Upper lobe of left lung (tissue), 6 donors: ENCODE results near the gene DACT2. TPM values are rescaled to one million over a fixed set of nuclear protein-coding genes. Genes with fewer than 3 reads are reported as not detected.

ENCODE experiments used
- ATAC-seq, 2 donors: fragments of 200-7000 bp; cut with Tn5 transposase; one replicate each; pipeline ENCODE4 v1.9.1; 2022; ENCODE audit warnings: mild to moderate bottlenecking in 2 of 2, moderate library complexity in 2 of 2; ENCODE audit not compliant: low FRiP score in 2 of 2
- DNase-seq, 2 donors: peaks; one replicate each; pipeline ENCODE4 v3.0.0-alpha.2; 2019 to 2020
- H3K27ac ChIP-seq, 4 donors: fragments of 200-600 bp; sonication (generic); one replicate each; pipeline ENCODE4 v1.5.1; 2016 to 2019
- H3K27me3 ChIP-seq, 4 donors: fragments of 200-600 bp; sonication (generic); one replicate each; pipeline ENCODE4 v1.5.1; 2017 to 2019
- H3K36me3 ChIP-seq, 4 donors: fragments of 200-600 bp; sonication (generic); one replicate each; pipeline ENCODE4 v1.5.1; 2016 to 2019
- H3K4me1 ChIP-seq, 4 donors: fragments of 200-600 bp; sonication (generic); one replicate each; pipeline ENCODE4 v1.5.1; 2018 to 2019
- H3K4me3 ChIP-seq, 4 donors: fragments of 200-600 bp; sonication (generic); one replicate each; pipeline ENCODE4 v1.5.1; 2017 to 2019; ENCODE audit warnings: mild to moderate bottlenecking in 2 of 4, moderate library complexity in 1 of 4
- H3K9me3 ChIP-seq, 4 donors: fragments of 200-600 bp; sonication (generic); one replicate each; pipeline ENCODE4 v1.5.1; 2018 to 2019
- CTCF ChIP-seq, 6 experiments: fragments of 450-650 bp in 4 of 6; fragments of 200-600 bp in 2 of 6; sonication (generic) in 2 of 6; IDR thresholded peaks; one replicate each; pipeline ENCODE4 v1.5.1; 2016 to 2019; ENCODE audit warnings: antibody characterized with exemption in 6 of 6
- EP300 ChIP-seq, 4 donors: sonication (generic); formaldehyde crosslinking; IDR thresholded peaks; one replicate each; pipeline ENCODE4 v1.5.1; 2017; ENCODE audit warnings: antibody characterized with exemption in 4 of 4, control low read depth in 2 of 4
- POLR2A ChIP-seq, 4 donors: fragments of 450-650 bp; IDR thresholded peaks; one replicate each; pipeline ENCODE4 v1.5.1; 2016 to 2017; ENCODE audit warnings: antibody characterized with exemption in 4 of 4, mild to moderate bottlenecking in 2 of 4
- POLR2AphosphoS5 ChIP-seq, 2 donors: sonication (generic); formaldehyde crosslinking; IDR thresholded peaks; one replicate each; pipeline ENCODE4 v1.5.1; 2017; ENCODE audit warnings: antibody characterized with exemption in 2 of 2
- WGBS, 2 donors: methylation state at CpG; one replicate each; pipeline ENCODE4 v1.1.5; 2017 to 2018; 5-methylcytosine and 5-hydroxymethylcytosine counted together
- total RNA-seq, 6 donors: library from RNA; depleted of rRNA in 4 of 6; stranded (reverse); fragments of >200 nt in 4 of 6; gene quantifications; one replicate each; pipeline versions ENCODE4 v1.1.0 to v1.2.1, GENCODE V29; 2016 to 2021
- donor health status: DM: no; HTN: no; CAD: no; lungs with moderate emphysema.
- donor health status: DM: no; HTN: yes; CAD: no; lungs with severe emphysema.

The DACT2 gene
- total RNA-seq, 6 donors from 2014 or later: 0.44 to 13.6 (median 3.2) TPM

DNA sequence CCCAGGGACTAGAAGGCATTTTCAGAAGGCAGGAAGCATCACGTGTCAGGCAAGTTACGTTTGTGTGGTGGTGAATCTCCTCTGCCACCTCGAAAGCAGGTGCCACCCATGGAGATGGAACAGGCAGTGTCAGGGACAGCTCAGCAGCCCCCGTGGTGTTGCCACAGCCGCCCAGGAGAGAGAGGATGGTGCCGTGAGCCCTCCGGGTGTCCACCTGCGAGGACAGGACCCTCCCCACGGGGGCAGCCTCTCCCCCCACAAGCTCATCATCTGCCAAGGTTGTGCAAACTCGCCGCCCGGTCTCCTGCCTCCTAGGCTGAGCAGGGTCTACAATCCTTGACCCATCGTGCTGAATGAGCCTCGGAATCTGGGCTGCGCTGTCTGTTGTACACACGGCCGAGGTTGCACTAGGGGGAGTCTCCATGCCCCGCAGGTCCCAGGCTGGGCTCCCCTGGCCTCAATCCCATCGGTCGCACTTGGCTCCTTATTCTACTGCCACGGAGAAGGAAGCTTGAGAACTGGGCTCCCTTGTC, 40.1 kb downstream of the DACT2 start:
- ATAC-seq (no peak), DNase-seq (peak in 1 of 2 donors; percentile 57)
- Histone ChIP-seq H3K27ac (no peak overlapping the region), H3K4me1 (peaks cover 0 to 5% (median 2%) of the 10 kb centered on the region in 4 donors), H3K4me3 (no peak overlapping the region), H3K27me3 (no peaks in the 10 kb centered on the region), H3K9me3 (no peaks in the 10 kb centered on the region), H3K36me3 (no peaks in the 10 kb centered on the region)
- WGBS, 2 donors: 86 to 92% methylated on average over 15 to 19 of the region's 21 CpGs
- TF ChIP-seq CTCF (IDR thresholded peaks at IDR 0.05): no peak
- TF ChIP-seq POLR2A (IDR thresholded peaks at IDR 0.05): no peak
- no peak for TF ChIP-seq EP300 (IDR thresholded peaks at IDR 0.05)
- no peak for TF ChIP-seq POLR2AphosphoS5 (IDR thresholded peaks at IDR 0.05)

DNA sequence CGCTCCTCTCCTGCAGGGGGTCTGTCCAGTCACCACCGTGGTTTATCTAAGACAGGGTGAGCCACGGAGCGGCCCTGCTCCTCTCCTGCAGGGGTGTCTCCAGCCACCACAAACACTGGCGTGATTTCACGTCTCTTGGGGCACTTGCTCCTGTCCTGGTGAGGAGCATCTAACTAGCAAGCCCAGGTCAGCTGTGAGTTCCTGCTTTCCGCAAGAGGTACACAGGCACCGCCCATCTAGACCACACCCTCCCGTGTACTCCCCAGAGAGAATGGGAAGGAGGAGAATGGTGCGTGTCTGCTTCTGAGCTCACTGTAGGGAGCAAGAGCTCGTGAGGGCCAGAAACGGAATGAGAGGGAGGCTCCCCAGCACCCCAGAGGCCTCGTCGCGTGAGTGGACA, 40.7 kb downstream of the DACT2 start:
- no peak for ATAC-seq
- no peaks in the 10 kb centered on the region for H3K27me3 ChIP-seq
- H3K9me3 ChIP-seq: no peaks in the 10 kb centered on the region
- H3K27ac ChIP-seq: no peak overlapping the region
- WGBS, 2 donors: 79 to 84% methylated on average over 15 of the region's 15 CpGs
- TF ChIP-seq POLR2A (IDR thresholded peaks at IDR 0.05) (no peak), POLR2AphosphoS5 (IDR thresholded peaks at IDR 0.05) (no peak), CTCF (IDR thresholded peaks at IDR 0.05) (no peak), EP300 (IDR thresholded peaks at IDR 0.05) (no peak)
- DNase-seq: no peak
- peaks cover 0 to 10% (median 3%) of the 10 kb centered on the region in 4 donors for H3K4me1 ChIP-seq
- no peaks in the 10 kb centered on the region for H3K36me3 ChIP-seq
- H3K4me3 ChIP-seq: no peak overlapping the region

DNA sequence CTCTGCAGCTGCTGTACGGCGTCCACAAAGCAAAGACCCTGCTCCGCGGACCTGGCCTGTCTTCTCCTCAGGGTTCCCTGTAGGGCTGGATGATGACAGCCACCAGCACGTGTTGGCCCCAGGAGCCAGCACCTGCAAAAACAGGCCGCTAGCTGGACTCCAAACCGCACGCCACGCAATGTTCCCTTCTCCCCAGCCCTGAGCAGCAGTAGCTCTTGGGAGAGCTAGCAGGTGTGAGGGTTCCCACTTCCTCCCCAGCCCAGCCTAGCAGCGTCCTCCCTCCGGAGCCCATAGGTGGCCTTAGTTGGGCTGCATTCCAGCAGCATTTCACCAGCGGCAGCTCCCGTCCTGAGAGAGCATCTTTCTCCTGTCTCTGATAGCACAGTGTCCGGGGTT, 42.3 kb downstream of the DACT2 start:
- H3K4me3 ChIP-seq: no peak overlapping the region
- H3K9me3 ChIP-seq: no peaks in the 10 kb centered on the region
- no peak for TF ChIP-seq EP300 (IDR thresholded peaks at IDR 0.05)
- no peak for TF ChIP-seq POLR2AphosphoS5 (IDR thresholded peaks at IDR 0.05)
- no peak for TF ChIP-seq POLR2A (IDR thresholded peaks at IDR 0.05)
- no peak for TF ChIP-seq CTCF (IDR thresholded peaks at IDR 0.05)
- no peaks in the 10 kb centered on the region for H3K27me3 ChIP-seq
- 69 to 74% methylated on average over 6 to 14 of the region's 14 CpGs for WGBS, 2 donors
- no peak overlapping the region for H3K27ac ChIP-seq
- H3K4me1 ChIP-seq: peaks cover 0 to 23% (median 8%) of the 10 kb centered on the region in 4 donors
- DNase-seq: no peak
- H3K36me3 ChIP-seq: no peaks in the 10 kb centered on the region
- no peak for ATAC-seq

DNA sequence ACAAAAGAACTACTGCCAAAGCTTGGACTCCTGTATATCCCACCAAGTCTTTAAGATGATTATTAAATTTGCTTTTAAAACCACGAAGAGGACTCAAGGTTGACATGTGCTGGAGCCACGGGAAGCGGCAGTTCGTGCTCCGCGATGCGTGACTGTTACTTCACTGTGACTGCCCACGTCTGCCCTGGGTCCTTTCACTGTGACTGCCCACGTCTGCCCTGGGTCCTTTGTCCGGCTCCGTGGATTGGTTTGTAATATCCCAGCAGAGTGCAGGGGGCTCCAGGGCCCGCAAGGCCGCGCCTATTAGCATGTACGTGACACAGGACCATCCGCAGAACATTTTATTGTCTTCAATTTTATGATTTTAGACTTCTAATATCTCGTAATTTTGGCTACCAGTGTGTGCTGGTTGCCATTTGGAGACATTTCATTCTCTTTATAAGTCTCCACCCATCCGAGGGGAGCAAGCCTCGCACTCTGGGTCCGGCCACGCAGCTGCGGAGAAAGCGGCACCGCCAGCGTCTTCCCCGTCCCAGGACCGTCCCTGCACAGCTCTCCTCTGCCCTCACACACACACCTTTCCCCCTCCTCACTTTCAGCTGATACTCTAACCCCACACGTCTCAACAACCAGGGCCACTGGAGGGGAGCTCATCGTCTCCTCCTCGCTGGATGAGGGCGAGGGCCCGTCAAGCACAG, 42.9 kb downstream of the DACT2 start:
- Histone ChIP-seq H3K27me3 (no peaks in the 10 kb centered on the region), H3K36me3 (no peaks in the 10 kb centered on the region), H3K4me1 (peaks cover 0 to 24% (median 9%) of the 10 kb centered on the region in 4 donors), H3K27ac (no peak overlapping the region), H3K9me3 (no peaks in the 10 kb centered on the region), H3K4me3 (no peak overlapping the region)
- peak in 1 of 2 donors; percentile 74 for DNase-seq
- WGBS, 2 donors: 93 to 95% methylated on average over 32 of the region's 32 CpGs
- no peak for TF ChIP-seq CTCF (IDR thresholded peaks at IDR 0.05)
- no peak for TF ChIP-seq POLR2A (IDR thresholded peaks at IDR 0.05)
- TF ChIP-seq EP300 (IDR thresholded peaks at IDR 0.05): no peak
- no peak for TF ChIP-seq POLR2AphosphoS5 (IDR thresholded peaks at IDR 0.05)
- no peak for ATAC-seq

DNA sequence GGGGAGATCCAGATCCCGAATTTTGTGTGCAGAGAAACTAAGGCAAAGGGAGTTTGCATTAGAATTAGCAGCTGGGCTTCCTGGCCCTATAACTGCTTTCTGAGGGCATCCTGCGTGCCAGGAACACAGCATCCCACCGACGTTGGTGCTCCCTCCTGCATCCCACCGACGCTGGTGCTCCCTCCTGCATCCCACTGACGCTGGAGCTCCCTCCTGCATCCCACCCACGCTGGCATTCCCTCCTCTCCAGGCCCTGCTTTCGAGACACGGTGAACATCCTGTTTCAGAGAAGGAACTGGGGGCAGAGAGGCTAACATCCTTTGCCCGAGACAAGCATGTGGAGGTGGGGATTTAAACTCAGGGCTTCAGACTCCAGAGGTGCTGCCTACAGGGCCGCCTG, 44.4 kb downstream of the DACT2 start:
- H3K9me3 ChIP-seq: no peaks in the 10 kb centered on the region
- TF ChIP-seq POLR2AphosphoS5 (IDR thresholded peaks at IDR 0.05): no peak
- no peak for TF ChIP-seq CTCF (IDR thresholded peaks at IDR 0.05)
- no peak for TF ChIP-seq EP300 (IDR thresholded peaks at IDR 0.05)
- TF ChIP-seq POLR2A (IDR thresholded peaks at IDR 0.05): no peak
- DNase-seq (no peak), ATAC-seq (no peak)
- no peak overlapping the region for H3K4me3 ChIP-seq
- H3K36me3 ChIP-seq: no peaks in the 10 kb centered on the region
- 58 to 77% methylated on average over 12 of the region's 12 CpGs for WGBS, 2 donors
- peaks cover 0 to 24% (median 9%) of the 10 kb centered on the region in 4 donors for H3K4me1 ChIP-seq
- H3K27me3 ChIP-seq: no peaks in the 10 kb centered on the region
- no peak overlapping the region for H3K27ac ChIP-seq
